Right lobe of liver (tissue), 6 donors: ENCODE results near the gene TSC22D4. TPM values are rescaled to one million over a fixed set of nuclear protein-coding genes. Genes with fewer than 3 reads are reported as not detected.
A peak's percentile ranks its signal among the peaks of the same experiment; 100 is the strongest.

Experiments
- ATAC-seq, 4 donors: fragments of 200-7000 bp; cut with Tn5 transposase; one replicate each; pipeline ENCODE4 v1.9.1; 2020; ENCODE audit warnings: mild to moderate bottlenecking in 4 of 4, moderate library complexity in 4 of 4
- DNase-seq, 3 donors: peaks; one replicate each; pipeline ENCODE4 v3.0.0-alpha.2; 2020
- H3K27ac ChIP-seq, 3 donors: fragments of 200-600 bp; one replicate each; pipeline ENCODE4 v1.8.0; 2022
- H3K27me3 ChIP-seq, 2 donors: fragments of 200-600 bp; one replicate each; pipeline ENCODE4 v1.8.0; 2022
- H3K36me3 ChIP-seq, 4 donors: fragments of 200-600 bp; sonication (generic) in 1 of 4; one replicate each; pipeline versions ENCODE4 v1.5.1 to v1.8.0; 2017 to 2022; ENCODE audit warnings: control low read depth in 1 of 4
- H3K4me1 ChIP-seq, 4 donors: fragments of 200-600 bp; sonication (generic) in 1 of 4; one replicate each; pipeline versions ENCODE4 v1.5.1 to v1.8.0; 2017 to 2022; ENCODE audit warnings: control low read depth in 1 of 4
- H3K4me3 ChIP-seq, 3 donors: fragments of 200-600 bp; one replicate each; pipeline ENCODE4 v1.8.0; 2022
- H3K9me3 ChIP-seq, 4 donors: fragments of 200-600 bp; sonication (generic) in 1 of 4; one replicate each; pipeline versions ENCODE4 v1.5.1 to v1.8.0; 2017 to 2022; ENCODE audit warnings: control low read depth in 1 of 4
- POLR2A ChIP-seq: fragments of 450-650 bp; IDR thresholded peaks from one replicate; pipeline ENCODE4 v1.6.1; 2017; ENCODE audit warnings: antibody characterized with exemption, mild to moderate bottlenecking
- WGBS: methylation state at CpG from one replicate; pipeline ENCODE4 v1.1.6; 2018; ENCODE audit warnings: low coverage, low lambda C conversion rate; ENCODE audit not compliant: insufficient coverage; ENCODE audit errors: missing lambda C conversion rate; 5-methylcytosine and 5-hydroxymethylcytosine counted together
- intact Hi-C, 2 donors: fragments of 100-400 bp; cut with DNase I; formaldehyde crosslinking; loops; one replicate each; pipeline versions ENCODE4 v1.11.2 to v1.14.1; 2022
- total RNA-seq, 6 experiments: library from RNA; depleted of rRNA in 2 of 6; stranded (reverse); fragments of >200 nt in 2 of 6; fragmentation: NEBNext Ultra II Directional in 3 of 6; extraction: Animal tissue kit (Norgen Biotek cat#: 25700) in 3 of 6; gene quantifications; one replicate each; pipeline versions ENCODE4 v1.1.0 to v1.2.4, GENCODE V29; 2016 to 2023
- TF ChIP-seq, protein P1 (sequence below), 4 donors: fragments of 200-600 bp in 3 of 4; fragments of 450-650 bp in 1 of 4; IDR thresholded peaks; one replicate each; pipeline versions ENCODE4 v1.5.1 to v1.8.0; 2016 to 2022; ENCODE audit warnings: antibody characterized with exemption in 4 of 4, mild to moderate bottlenecking in 2 of 4
- donor health status: DM: no; HTN: yes; CAD: no.
- donor health status: DM: no; HTN: no; CAD: no.
- donor health status: DM: no; HTN: no; CAD: no.
- donor health status: DM: no; HTN: yes; CAD: no.
- donor health status: DM: no; HTN: yes; CAD: no.

The TSC22D4 gene
- total RNA-seq, 6 experiments from 2014 or later = 12.5 to 20.5 (median 17.0) TPM

DNA sequence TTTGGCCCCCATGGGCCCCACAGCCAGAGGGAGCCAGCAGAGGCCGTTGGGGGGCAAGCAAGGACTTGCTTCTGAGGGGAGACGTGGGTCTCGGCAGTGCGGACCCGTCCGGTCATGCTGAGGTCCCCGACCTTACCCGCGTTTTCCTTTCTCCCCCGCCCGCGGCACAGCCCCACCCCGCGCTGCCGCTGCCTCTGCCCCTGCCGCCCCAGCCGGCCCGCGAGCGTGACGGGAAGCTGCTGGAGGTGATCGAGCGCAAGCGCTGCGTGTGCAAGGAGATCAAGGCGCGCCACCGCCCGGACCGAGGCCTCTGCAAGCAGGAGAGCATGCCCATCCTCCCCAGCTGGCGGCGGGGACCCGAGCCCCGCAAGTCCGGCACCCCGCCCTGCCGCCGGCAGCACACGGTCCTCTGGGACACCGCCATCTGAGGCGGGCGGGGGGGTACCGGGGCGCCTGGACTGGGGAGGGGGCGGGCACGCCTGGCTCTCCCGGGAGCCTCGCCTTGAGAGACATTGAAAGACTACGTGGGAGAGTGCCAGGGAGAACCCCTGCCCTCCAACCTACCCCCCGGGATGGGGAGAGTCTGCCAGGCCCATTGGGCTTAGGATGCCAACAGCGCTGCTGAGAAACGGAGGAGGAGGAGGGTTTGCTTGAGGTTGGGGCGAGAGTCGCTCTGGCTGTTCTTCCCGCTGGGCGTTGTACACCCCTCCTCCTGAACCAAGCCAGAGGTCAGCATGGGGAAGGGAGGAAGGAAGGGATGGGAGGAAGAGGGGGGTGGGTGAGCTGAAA, 14.7 kb upstream of the TSC22D4 start:
- intact Hi-C loops = no loop called here
- ATAC-seq = peak; percentile 74 to 86 (median 80)
- Histone ChIP-seq H3K9me3 (no peaks in the 10 kb centered on the region), H3K27ac (peak overlapping the region in 1 of 3 donors; percentile 22), H3K4me3 (peak overlapping the region; percentile 32 to 39 (median 33)), H3K27me3 (no peaks in the 10 kb centered on the region), H3K4me1 (peaks cover 0 to 9% (median 3%) of the 10 kb centered on the region in 4 donors), H3K36me3 (no peaks in the 10 kb centered on the region)
- TF ChIP-seq POLR2A = no peak
- TF ChIP-seq, protein P1, sequence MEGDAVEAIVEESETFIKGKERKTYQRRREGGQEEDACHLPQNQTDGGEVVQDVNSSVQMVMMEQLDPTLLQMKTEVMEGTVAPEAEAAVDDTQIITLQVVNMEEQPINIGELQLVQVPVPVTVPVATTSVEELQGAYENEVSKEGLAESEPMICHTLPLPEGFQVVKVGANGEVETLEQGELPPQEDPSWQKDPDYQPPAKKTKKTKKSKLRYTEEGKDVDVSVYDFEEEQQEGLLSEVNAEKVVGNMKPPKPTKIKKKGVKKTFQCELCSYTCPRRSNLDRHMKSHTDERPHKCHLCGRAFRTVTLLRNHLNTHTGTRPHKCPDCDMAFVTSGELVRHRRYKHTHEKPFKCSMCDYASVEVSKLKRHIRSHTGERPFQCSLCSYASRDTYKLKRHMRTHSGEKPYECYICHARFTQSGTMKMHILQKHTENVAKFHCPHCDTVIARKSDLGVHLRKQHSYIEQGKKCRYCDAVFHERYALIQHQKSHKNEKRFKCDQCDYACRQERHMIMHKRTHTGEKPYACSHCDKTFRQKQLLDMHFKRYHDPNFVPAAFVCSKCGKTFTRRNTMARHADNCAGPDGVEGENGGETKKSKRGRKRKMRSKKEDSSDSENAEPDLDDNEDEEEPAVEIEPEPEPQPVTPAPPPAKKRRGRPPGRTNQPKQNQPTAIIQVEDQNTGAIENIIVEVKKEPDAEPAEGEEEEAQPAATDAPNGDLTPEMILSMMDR (IDR thresholded peaks at IDR 0.05) = peak in 2 of 4 donors; percentile 11 to 19
- peak in 1 of 3 donors; percentile 67 for DNase-seq
- WGBS = 36% methylated on average over 4 of the region's 56 CpGs

DNA sequence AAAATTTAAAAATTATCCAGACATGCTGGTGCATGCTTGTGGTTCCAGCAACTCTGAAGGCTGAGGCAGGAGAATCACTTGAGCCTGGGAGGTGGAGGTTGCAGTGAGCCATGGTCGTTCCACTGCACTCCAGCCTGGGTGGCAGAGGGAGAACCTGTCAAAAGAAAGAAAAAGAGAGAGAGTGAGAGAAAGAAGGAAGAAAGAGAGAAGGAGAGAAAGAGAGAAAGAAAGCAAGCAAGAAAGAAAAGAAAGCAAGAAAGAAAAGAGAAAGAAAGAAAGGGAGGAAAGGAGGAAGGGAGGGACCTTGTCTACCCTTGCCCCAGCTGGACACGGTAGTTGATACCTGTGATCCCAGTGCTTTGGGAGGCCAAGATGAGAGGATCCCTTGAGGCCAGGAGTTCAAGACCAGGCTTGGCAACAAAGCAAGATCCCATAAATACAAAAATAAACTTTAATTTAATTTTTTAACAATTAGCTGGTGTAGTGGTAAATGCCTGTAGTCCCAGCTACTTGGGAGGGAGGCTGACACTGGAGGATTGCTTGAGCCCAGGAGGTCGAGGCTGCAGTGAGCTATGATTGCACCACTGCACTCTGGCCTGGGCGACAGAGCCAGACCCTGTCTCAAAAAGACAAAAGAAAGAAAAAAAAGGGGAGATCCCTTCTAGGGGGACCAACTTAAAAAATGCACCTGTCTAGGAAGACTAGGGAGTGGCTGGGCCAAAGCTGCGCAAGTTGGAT, 13.9 kb upstream of the TSC22D4 start:
- TF ChIP-seq POLR2A = no peak
- TF ChIP-seq, protein P1 (IDR thresholded peaks at IDR 0.05) = no peak
- ATAC-seq = no peak
- WGBS = 81% methylated on average over 5 of the region's 5 CpGs
- Histone ChIP-seq H3K27me3 (no peaks in the 10 kb centered on the region), H3K4me1 (peaks cover 0 to 9% (median 3%) of the 10 kb centered on the region in 4 donors), H3K4me3 (peak overlapping the region in 2 of 3 donors; percentile 33 to 39), H3K36me3 (no peaks in the 10 kb centered on the region), H3K27ac (peak overlapping the region in 1 of 3 donors; percentile 22), H3K9me3 (no peaks in the 10 kb centered on the region)
- no peak for DNase-seq
- intact Hi-C loops = no loop called here

DNA sequence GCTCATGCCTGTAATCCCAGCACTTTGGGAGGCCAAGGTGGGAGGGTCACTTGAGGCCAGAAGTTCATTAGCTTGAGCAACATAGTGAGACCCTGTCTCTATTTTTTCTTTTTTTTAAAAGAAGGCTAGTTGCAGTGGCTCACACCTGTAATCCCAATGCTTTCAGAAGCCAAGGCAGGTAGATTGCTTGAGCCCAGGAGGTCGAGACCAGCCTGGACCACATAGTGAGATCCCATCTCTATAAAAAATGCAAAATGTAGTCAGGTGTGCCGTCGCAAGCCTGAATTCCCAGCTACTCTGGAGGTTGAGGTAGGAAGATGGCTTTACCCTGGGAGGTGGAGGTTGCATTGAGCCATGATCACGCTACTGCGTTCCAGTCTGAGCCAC, 12.2 kb upstream of the TSC22D4 start:
- no peaks in the 10 kb centered on the region for H3K9me3 ChIP-seq
- DNase-seq = no peak
- intact Hi-C loops = no loop called here
- no peaks in the 10 kb centered on the region for H3K27me3 ChIP-seq
- H3K4me1 ChIP-seq = peaks cover 0 to 9% (median 3%) of the 10 kb centered on the region in 4 donors
- no peak for ATAC-seq
- TF ChIP-seq, protein P1 (IDR thresholded peaks at IDR 0.05) = no peak
- no peak for TF ChIP-seq POLR2A
- no peak overlapping the region for H3K27ac ChIP-seq
- no peaks in the 10 kb centered on the region for H3K36me3 ChIP-seq
- H3K4me3 ChIP-seq = no peak overlapping the region
- WGBS = 88% methylated on average over 3 of the region's 5 CpGs

DNA sequence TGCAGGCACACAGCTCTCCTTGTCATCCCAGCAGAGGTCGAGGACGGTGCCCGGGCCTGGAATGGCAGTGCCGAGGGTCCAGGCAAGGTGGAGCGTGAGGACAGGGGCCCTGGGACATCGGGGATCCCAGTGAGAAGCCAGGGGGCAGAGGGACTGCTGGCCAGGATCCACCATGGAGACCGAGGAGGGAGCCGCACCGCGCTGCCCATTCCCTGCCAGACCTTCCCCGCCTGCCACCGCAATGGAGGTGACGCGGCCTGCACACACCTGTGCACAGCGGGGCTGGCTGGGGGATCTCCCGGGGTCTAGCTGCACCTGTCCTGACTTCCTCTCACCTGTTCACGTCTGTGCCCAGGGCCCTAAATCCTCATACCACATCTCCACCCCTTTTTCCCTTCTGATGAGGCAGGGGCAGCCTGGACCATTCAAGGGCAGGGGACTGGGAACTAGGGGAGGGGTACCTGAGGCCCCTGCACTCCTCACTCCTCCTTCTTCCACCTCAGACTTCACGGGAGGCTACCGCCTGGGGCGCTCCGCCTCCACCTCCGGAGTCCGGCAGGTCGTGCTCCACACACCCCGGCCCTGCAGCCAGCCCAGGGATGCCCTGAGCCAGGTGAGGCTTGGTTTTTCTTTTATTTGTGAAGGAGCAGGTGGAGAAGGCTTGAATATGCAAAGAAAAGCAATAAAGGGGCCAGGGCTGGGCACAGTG, 11.6 kb upstream of the TSC22D4 start:
- TF ChIP-seq, protein P1 (IDR thresholded peaks at IDR 0.05) = no peak
- TF ChIP-seq POLR2A = no peak
- WGBS = 80% methylated on average over 1 of the region's 25 CpGs
- intact Hi-C loops = no loop called here
- no peak overlapping the region for H3K27ac ChIP-seq
- no peak overlapping the region for H3K4me3 ChIP-seq
- H3K36me3 ChIP-seq = no peaks in the 10 kb centered on the region
- H3K9me3 ChIP-seq = no peaks in the 10 kb centered on the region
- ATAC-seq (no peak), DNase-seq (no peak)
- no peaks in the 10 kb centered on the region for H3K27me3 ChIP-seq
- peaks cover 0 to 9% (median 3%) of the 10 kb centered on the region in 4 donors for H3K4me1 ChIP-seq
